HG03159 (cell line): ENCODE results near the gene CD28.
"Not testable (repeated sequence)": the region's sequence is repeated elsewhere in the genome, so short reads cannot be mapped to it uniquely, and the experiment has no call there.

ENCODE experiments used
- ATAC-seq: cut with Tn5 transposase; IDR thresholded peaks from one replicate; pipeline ENCODE4 v1.9.1; 2021; ENCODE audit warnings: mild to moderate bottlenecking, moderate library complexity; ENCODE audit not compliant: unreplicated experiment

Gene CD28

DNA sequence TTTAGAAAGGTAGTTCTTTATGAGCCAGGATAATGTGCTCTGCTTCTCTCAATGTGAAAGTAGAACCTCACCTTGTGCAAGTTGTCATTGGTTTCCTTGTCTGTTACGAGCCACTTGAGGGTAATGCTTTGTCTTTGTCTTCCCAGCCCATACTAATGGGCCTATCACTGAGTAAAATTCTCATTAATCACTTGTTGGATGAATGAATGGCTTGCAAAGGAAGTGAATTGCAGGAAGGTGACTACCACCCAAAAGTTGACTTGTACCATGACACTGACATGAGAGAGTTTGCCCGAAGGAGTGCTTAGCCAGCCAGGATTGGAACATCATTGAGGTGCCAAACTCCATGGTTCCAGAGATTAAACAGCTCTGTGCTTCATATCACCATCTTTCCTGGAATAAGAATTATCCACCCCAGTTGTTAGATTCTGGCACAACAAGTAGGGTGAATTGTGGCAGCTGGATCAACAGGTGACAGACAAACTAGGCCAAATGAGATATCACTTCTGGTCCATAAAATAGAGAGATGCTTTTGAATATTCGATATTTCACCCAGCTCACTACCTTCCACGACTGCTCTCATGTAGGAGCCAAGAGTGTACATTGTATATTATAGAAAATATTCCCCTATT is 20.5 kb upstream of the CD28 start:
- ATAC-seq: no peak

DNA sequence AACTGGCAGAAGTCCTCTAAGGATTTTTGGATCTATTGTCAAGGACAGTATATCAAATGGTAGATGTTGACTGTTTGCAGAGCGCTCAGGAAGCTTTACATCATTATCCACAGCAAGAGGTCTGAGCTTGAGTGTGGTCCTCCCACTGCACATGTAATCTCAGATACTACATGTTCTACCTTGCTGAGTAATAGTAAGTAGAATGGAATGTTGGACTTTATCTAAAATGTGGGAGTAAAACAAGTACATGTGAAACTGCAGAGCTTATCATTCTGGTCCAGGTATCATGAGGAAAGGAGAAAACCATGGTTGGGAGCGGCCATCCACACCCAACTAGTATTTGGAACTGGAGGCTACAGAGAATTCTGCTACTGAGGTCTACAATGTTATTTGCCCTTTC is 19.3 kb upstream of the CD28 start:
- ATAC-seq: no peak

DNA sequence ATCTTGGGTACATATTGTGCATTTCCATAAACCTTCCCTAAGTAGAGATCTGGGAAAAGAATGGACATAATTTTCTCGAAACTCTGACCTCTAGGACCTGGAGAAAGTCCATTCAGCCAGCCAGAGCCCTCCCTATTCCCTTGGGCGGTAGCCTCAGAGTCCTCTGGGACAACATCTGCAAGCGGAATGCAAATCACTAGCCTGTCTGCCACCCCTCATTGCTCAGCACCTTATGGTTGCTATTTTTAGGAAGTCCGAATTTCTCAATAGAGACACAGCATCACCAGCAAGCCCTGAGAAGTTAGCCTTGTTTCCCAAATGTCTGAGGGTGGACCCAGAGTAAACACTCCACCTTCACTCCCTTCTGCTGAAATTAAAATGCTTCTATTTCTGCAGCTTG is 17.6 kb upstream of the CD28 start:
- ATAC-seq: peak; percentile 70

- ATAC-seq: peak; percentile 54
These were observed 16.9 kb upstream of the CD28 start for GRCh38 chr2:203689426-203690116.

- no peak for ATAC-seq
These were observed 16.4 kb upstream of the CD28 start for GRCh38 chr2:203690117-203690431.

DNA sequence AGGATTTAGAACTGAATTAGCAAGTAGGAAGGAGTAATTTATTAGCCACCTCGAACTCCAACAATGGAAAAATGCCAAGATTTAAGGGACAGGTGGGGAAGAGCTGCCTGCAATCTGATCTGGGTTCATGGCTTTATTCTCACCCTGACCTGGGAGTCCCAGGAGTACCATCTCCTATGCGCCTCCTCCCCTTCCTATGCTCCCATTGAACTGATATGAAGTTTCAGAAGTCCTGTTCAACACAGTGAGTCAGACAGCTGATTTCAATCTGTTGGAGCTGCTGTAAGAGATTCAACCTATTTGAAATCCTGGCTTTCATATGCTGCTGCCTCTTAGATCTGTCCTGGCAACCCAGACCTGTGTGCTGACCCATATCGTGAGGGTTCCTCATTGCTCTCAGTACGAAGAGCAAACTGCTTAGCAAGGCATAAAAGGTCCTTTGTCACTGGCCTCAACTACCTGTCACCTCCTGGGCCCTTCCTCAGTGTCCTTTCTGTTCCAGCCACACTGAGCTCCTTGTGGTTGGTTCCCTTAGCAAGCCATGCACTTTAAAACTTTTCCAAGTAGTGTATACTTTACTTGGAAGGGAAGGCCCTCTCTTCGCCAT is 15.9 kb upstream of the CD28 start:
- ATAC-seq: no peak

- ATAC-seq: no peak
These were observed 15.3 kb upstream of the CD28 start for GRCh38 chr2:203691149-203691548.

GRCh38 chr2:203692031-203692710 is 14.3 kb upstream of the CD28 start:
- no peak for ATAC-seq

- no peak for ATAC-seq
These were observed 13.1 kb upstream of the CD28 start for GRCh38 chr2:203693242-203693879.

GRCh38 chr2:203694191-203694590 is 12.2 kb upstream of the CD28 start:
- ATAC-seq: no peak

DNA sequence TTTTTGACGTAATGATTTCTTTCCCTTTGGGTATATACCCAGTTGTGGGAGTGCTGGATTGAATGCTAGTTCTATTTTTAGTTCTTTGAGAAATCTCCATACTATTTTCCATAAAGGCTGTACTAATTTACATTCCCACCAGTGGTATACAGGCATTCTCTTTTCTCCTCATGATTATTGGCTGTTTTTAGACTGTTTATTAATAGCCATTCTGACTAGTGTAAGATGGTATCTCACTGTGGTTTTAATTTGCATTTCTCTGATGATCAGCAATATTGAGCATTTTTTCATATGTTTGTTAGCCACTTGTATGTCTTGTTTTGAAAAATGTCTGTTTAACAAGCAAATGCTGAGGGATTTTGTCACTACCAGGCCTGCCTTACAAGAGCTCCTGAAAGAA is 9.2 kb upstream of the CD28 start:
- no peak for ATAC-seq

- not testable (repeated sequence) for ATAC-seq
These were observed 8.7 kb upstream of the CD28 start for GRCh38 chr2:203697763-203698162.

DNA sequence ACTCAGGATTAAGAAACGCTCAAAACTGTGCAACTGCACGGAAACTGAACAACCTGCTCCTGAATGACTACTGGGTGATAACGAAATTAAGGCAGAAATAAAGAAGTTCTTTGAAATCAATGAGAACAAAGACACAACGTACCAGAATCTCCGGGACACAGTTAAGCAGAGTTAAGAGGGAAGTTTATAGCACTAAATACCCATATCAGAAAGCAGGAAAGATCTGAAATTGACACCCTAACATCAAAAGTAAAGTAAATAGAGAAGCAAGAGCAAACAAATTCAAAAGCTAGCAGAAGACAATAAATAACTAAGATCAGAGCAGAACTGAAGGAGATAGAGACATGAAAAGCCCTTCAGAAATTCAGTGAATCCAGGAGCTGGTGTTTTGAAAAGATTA is 8.0 kb upstream of the CD28 start:
- ATAC-seq: not testable (repeated sequence)

GRCh38 chr2:203704430-203704829 is 2.0 kb upstream of the CD28 start:
- ATAC-seq: no peak

GRCh38 chr2:203705178-203705577 is 1.3 kb upstream of the CD28 start:
- no peak for ATAC-seq

GRCh38 chr2:203707530-203707929 is 1.1 kb downstream of the CD28 start:
- no peak for ATAC-seq

DNA sequence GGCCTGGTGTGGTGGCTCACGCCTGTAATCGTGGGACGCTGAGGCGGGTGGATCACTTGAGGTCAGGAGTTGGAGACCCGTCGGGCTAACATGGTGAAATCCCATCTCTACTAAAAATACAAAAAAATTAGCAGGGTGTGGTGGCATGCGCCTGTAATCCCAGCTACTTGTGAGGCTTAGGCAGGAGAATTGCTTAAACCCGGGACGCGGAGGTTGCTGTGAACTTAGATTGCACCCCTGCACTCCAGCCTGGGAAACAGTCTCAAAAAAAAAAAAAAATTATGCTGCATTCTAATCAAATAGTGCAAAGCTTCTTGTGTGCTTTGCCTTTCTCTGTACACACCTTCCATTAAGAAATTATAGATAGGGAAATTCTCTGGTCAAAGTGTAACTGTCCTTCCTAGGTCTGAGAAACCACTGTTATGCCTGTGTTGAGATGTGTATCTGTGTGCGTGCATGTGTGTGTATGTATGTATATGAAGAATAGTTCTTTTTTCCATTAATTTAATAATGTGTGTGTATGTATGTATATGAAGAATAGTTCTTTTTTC is 2.5 kb downstream of the CD28 start:
- no peak for ATAC-seq

DNA sequence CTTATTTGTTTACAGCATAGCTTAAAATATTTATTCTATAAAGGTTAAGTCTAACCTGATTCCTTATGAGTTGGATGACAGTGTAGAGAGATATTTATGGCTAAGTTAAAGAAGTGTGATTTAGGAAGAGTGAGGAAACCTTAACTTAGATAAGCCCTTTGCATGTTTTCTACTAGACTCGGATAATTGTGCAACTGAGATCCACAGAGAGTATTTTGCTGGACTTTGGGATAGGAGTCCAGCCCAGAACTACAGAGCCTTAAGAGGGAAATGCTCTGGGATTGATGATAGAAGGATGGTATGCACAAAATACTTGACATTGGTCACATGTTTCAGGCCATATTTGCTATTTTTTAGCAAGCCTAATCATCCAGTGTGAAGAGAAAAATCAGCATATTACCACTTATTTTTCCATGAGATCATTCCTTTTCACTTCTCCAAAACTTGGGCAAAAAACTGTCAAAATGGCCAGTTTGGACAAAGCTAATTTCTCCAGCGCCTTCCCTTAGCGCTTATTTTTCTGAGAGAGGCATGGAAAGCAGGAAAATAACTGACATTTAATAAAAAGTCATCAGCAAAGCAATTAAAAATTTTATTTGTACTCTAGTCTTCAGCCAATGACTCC is 3.1 kb downstream of the CD28 start:
- ATAC-seq: no peak

DNA sequence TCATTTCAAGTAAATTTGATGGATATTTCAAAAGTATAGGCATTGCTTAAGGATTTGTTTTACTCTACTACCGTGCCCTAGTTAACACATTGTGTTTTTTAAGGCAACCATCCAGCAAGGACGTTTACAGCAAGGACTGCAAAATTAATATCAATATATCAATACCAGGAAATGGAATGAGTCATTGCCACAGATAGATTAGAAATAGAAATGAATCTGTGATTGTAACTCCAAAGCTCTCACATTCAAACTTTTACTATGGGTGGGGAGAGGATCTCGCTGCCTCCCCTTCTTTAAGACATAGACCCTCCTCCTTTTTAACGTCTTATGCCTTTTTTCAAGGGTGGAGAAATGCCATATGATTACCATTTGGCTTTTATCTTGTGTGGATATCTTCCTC is 3.8 kb downstream of the CD28 start:
- ATAC-seq: no peak

GRCh38 chr2:203710952-203711351 is 4.5 kb downstream of the CD28 start:
- ATAC-seq: no peak

DNA sequence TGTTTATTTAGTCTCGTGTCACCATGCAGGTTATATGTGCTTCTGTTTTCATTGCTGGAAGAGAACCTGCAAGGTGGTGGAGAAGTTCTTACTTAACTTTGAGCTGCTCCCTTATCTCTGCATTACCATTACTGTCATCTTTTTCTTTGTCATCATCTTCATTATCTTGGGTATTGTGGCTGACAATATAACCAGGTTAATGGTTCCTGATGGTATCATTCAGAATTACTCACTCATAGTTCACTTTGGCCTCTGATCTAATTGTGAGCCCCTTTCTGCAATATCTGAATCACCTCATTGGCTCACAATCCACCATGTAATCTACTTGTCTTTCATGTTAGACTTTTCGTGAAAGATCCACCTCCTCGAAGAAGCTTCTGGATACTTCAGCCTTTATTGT is 5.0 kb downstream of the CD28 start:
- no peak for ATAC-seq
